SK-N-SH (cell line): ENCODE data around the gene TAX1BP1. TPM values are rescaled to one million over a fixed set of nuclear protein-coding genes. Genes with fewer than 3 reads are reported as not detected.
A peak's percentile ranks its signal among the peaks of the same experiment; 100 is the strongest.

Source experiments
- CTCF ChIA-PET: fragments of 300-600, 350-600 bp; formaldehyde crosslinking; extraction: SDS; loops from one replicate; lab custom pipeline; 2021; lab: Yijun Ruan, JAX
- POLR2A ChIA-PET: fragments of 350-600 bp; sonication (Branson Sonifier 250); formaldehyde crosslinking; extraction: SDS; loops from one replicate; lab custom pipeline; 2020; ENCODE audit warnings: antibody characterized with exemption, inconsistent platforms; lab: Yijun Ruan, JAX
- DNase-seq: peaks from one replicate; pipeline ENCODE4 v3.0.0; 2012
- H2AFZ ChIP-seq: fragments of 200-600 bp; sonication (generic); 2 replicates; pipeline ENCODE4 v1.8.1; 2016; ENCODE audit warnings: antibody characterized with exemption, mild to moderate bottlenecking, low read depth
- H3F3A ChIP-seq: fragments of 200-600 bp; sonication (generic); replicated peaks from 2 replicates; pipeline ENCODE3; 2016; ENCODE audit warnings: antibody characterized with exemption, mild to moderate bottlenecking; ENCODE audit not compliant: insufficient read depth
- H3K27ac ChIP-seq, 2 experiments: fragments of 200-500 bp in 1 of 2; fragments of 200-600 bp in 1 of 2; sonication (Bioruptor generic) in 1 of 2; sonication (generic), shearing (Covaris generic) in 1 of 2; 2 replicates each; pipeline versions ENCODE4 v1.5.1 to v1.6.1; 2014 to 2016; ENCODE audit warnings: low read depth in 2 of 2, inconsistent platforms in 1 of 2, low read length in 1 of 2, mild to moderate bottlenecking in 1 of 2, mixed read lengths in 1 of 2
- H3K27me3 ChIP-seq: fragments of 200-600 bp; sonication (generic), shearing (Covaris generic); 2 replicates; pipeline ENCODE4 v1.6.1; 2016; ENCODE audit warnings: mixed run types; ENCODE audit not compliant: insufficient read depth
- H3K36me3 ChIP-seq, 2 experiments: fragments of 200-500 bp in 1 of 2; fragments of 200-600 bp in 1 of 2; sonication (Bioruptor generic) in 1 of 2; sonication (generic) in 1 of 2; replicated peaks in 1 of 2; 2 replicates each; pipeline versions ENCODE3 to v1.5.1; 2014 to 2016; ENCODE audit warnings: low read length in 1 of 2, mild to moderate bottlenecking in 1 of 2; ENCODE audit not compliant: insufficient read depth in 2 of 2, control insufficient read depth in 1 of 2
- H3K4me1 ChIP-seq, 2 experiments: fragments of 200-500 bp in 1 of 2; fragments of 200-600 bp in 1 of 2; sonication (Bioruptor generic) in 1 of 2; sonication (generic), shearing (Covaris generic) in 1 of 2; 2 replicates each; pipeline versions ENCODE4 v1.5.1 to v1.6.1; 2014 to 2016; ENCODE audit warnings: low read depth in 1 of 2, low read length in 1 of 2, mixed run types in 1 of 2; ENCODE audit not compliant: insufficient read depth in 2 of 2, control insufficient read depth in 1 of 2
- H3K4me2 ChIP-seq: fragments of 200-600 bp; sonication (generic), shearing (Covaris generic); 2 replicates; pipeline ENCODE4 v1.6.1; 2017; ENCODE audit warnings: mixed run types
- H3K4me3 ChIP-seq, 2 experiments: fragments of 200-500 bp in 1 of 2; fragments of 200-600 bp in 1 of 2; sonication (Bioruptor generic) in 1 of 2; sonication (generic), shearing (Covaris generic) in 1 of 2; 2 replicates each; pipeline versions ENCODE4 v1.5.1 to v1.8.1; 2014 to 2016; ENCODE audit warnings: low read depth in 2 of 2, inconsistent platforms in 1 of 2, low read length in 1 of 2, mild to moderate bottlenecking in 1 of 2, mixed read lengths in 1 of 2, moderate library complexity in 1 of 2
- H3K79me2 ChIP-seq: fragments of 200-600 bp; sonication (generic); 2 replicates; pipeline ENCODE4 v1.8.1; 2017; ENCODE audit warnings: mild to moderate bottlenecking; ENCODE audit not compliant: insufficient read depth
- H3K9ac ChIP-seq: fragments of 200-600 bp; sonication (generic); 2 replicates; pipeline ENCODE4 v1.6.1; 2017; ENCODE audit warnings: mixed run types
- H3K9me2 ChIP-seq: fragments of 200-600 bp; sonication (generic); 2 replicates; pipeline ENCODE4 v1.6.1; 2017; ENCODE audit warnings: mixed run types
- H3K9me3 ChIP-seq: fragments of 200-600 bp; sonication (generic); 2 replicates; pipeline ENCODE4 v1.6.1; 2017; ENCODE audit warnings: mixed run types, mild to moderate bottlenecking, moderate library complexity
- H4K20me1 ChIP-seq: fragments of 200-600 bp; sonication (generic); 2 replicates; pipeline ENCODE4 v1.6.1; 2017; ENCODE audit warnings: mild to moderate bottlenecking, mixed run types; ENCODE audit not compliant: insufficient read depth
- CHD2 ChIP-seq: fragments of 150-350 bp; IDR thresholded peaks from 2 replicates; pipeline ENCODE4 v1.6.1; 2018; ENCODE audit warnings: low read length; ENCODE audit not compliant: partially characterized antibody
- ELF1 ChIP-seq: IDR thresholded peaks from 2 replicates; pipeline ENCODE4 v1.4.0; 2012
- FOXM1 ChIP-seq: IDR thresholded peaks from 2 replicates; pipeline ENCODE4 v1.4.0; 2012; ENCODE audit warnings: low read depth, mild to moderate bottlenecking
- GABPA ChIP-seq: IDR thresholded peaks from 2 replicates; pipeline ENCODE4 v1.4.0; 2012; ENCODE audit warnings: low read depth, mild to moderate bottlenecking
- MAX ChIP-seq: IDR thresholded peaks from 2 replicates; pipeline ENCODE4 v1.4.0; 2012; ENCODE audit warnings: low read depth
- MXI1 ChIP-seq: IDR thresholded peaks from 2 replicates; pipeline ENCODE4 v1.6.1; 2012; ENCODE audit warnings: mild to moderate bottlenecking, low read depth, low read length, improper control_type of control experiment
- POLR2AphosphoS5 ChIP-seq: IDR thresholded peaks from 2 replicates; pipeline ENCODE4 v1.6.1; 2012; ENCODE audit warnings: low read depth, low read length
- RCOR1 ChIP-seq: fragments of 150-350 bp; IDR thresholded peaks from 2 replicates; pipeline ENCODE4 v1.6.1; 2017; ENCODE audit warnings: antibody characterized with exemption, low read length
- RFX5 ChIP-seq: IDR thresholded peaks from 2 replicates; pipeline ENCODE4 v1.6.1; 2012; ENCODE audit warnings: mild to moderate bottlenecking, improper control_type of control experiment, low read length
- SIN3A ChIP-seq: IDR thresholded peaks from 2 replicates; pipeline ENCODE4 v1.6.1; 2012; ENCODE audit warnings: low read depth, mild to moderate bottlenecking, low read length, moderate library complexity, borderline replicate concordance
- TAF1 ChIP-seq: IDR thresholded peaks from 2 replicates; pipeline ENCODE4 v1.6.1; 2012; ENCODE audit warnings: low read depth, mild to moderate bottlenecking, low read length, moderate library complexity, borderline replicate concordance
- TCF12 ChIP-seq: IDR thresholded peaks from 2 replicates; pipeline ENCODE4 v1.4.0; 2012
- YY1 ChIP-seq: IDR thresholded peaks from 2 replicates; pipeline ENCODE4 v1.4.0; 2012; ENCODE audit warnings: low read depth, mild to moderate bottlenecking
- WGBS: methylation state at CpG from one replicate; pipeline ENCODE4 v1.1.6; 2017; ENCODE audit warnings: low lambda C conversion rate; 5-methylcytosine and 5-hydroxymethylcytosine counted together
- polyA plus RNA-seq, 3 experiments: library from polyadenylated mRNA; depleted of rRNA; stranded (reverse); fragments of >200 nt; gene quantifications; 2 replicates each; pipeline ENCODE4 v1.2.3, GENCODE V29; 2012
- TF ChIP-seq, protein P1 (sequence below): fragments of 150-350 bp; IDR thresholded peaks from 2 replicates; pipeline ENCODE4 v1.6.1; 2017; ENCODE audit warnings: antibody characterized with exemption, low read length, low read depth, borderline replicate concordance
- TF ChIP-seq, protein P2 (sequence below): fragments of 150-350 bp; IDR thresholded peaks from 2 replicates; pipeline ENCODE4 v1.6.1; 2016; ENCODE audit warnings: mild to moderate bottlenecking, low read depth, low read length
- TF ChIP-seq, protein P3 (sequence below): IDR thresholded peaks from 2 replicates; pipeline ENCODE4 v1.6.1; 2012; ENCODE audit warnings: mild to moderate bottlenecking, low read depth, low read length, moderate library complexity

Gene TAX1BP1
- polyA plus RNA-seq (2012; rRNA removed): 70.3 and 108 TPM in 2 replicates
- 111 and 125 TPM in 2 replicates for polyA plus RNA-seq (2012; cell fraction: cytosol; rRNA removed)
- 48.3 and 80.9 TPM in 2 replicates for polyA plus RNA-seq (2012; cell fraction: nucleus; rRNA removed)

- TF ChIP-seq, protein P1, sequence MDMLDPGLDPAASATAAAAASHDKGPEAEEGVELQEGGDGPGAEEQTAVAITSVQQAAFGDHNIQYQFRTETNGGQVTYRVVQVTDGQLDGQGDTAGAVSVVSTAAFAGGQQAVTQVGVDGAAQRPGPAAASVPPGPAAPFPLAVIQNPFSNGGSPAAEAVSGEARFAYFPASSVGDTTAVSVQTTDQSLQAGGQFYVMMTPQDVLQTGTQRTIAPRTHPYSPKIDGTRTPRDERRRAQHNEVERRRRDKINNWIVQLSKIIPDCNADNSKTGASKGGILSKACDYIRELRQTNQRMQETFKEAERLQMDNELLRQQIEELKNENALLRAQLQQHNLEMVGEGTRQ: no peak
- TF ChIP-seq, protein P2, sequence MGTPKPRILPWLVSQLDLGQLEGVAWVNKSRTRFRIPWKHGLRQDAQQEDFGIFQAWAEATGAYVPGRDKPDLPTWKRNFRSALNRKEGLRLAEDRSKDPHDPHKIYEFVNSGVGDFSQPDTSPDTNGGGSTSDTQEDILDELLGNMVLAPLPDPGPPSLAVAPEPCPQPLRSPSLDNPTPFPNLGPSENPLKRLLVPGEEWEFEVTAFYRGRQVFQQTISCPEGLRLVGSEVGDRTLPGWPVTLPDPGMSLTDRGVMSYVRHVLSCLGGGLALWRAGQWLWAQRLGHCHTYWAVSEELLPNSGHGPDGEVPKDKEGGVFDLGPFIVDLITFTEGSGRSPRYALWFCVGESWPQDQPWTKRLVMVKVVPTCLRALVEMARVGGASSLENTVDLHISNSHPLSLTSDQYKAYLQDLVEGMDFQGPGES: no peak
- TF ChIP-seq RCOR1 (peak; percentile 58; the same call in 1 of the 2 replicates), TCF12 (no peak), GABPA (peak; percentile 93), ELF1 (peak; percentile 92), POLR2AphosphoS5 (peak; percentile 99), MAX (peak; percentile 75), MXI1 (peak; percentile 95), SIN3A (peak; percentile 84; the same call in 1 of the 2 replicates), FOXM1 (no peak), CHD2 (peak; percentile 55), TAF1 (peak; percentile 91), RFX5 (peak; percentile 47; the same call in 1 of the 2 replicates), YY1 (peak; percentile 78; the same call in 1 of the 2 replicates)
- TF ChIP-seq, protein P3, sequence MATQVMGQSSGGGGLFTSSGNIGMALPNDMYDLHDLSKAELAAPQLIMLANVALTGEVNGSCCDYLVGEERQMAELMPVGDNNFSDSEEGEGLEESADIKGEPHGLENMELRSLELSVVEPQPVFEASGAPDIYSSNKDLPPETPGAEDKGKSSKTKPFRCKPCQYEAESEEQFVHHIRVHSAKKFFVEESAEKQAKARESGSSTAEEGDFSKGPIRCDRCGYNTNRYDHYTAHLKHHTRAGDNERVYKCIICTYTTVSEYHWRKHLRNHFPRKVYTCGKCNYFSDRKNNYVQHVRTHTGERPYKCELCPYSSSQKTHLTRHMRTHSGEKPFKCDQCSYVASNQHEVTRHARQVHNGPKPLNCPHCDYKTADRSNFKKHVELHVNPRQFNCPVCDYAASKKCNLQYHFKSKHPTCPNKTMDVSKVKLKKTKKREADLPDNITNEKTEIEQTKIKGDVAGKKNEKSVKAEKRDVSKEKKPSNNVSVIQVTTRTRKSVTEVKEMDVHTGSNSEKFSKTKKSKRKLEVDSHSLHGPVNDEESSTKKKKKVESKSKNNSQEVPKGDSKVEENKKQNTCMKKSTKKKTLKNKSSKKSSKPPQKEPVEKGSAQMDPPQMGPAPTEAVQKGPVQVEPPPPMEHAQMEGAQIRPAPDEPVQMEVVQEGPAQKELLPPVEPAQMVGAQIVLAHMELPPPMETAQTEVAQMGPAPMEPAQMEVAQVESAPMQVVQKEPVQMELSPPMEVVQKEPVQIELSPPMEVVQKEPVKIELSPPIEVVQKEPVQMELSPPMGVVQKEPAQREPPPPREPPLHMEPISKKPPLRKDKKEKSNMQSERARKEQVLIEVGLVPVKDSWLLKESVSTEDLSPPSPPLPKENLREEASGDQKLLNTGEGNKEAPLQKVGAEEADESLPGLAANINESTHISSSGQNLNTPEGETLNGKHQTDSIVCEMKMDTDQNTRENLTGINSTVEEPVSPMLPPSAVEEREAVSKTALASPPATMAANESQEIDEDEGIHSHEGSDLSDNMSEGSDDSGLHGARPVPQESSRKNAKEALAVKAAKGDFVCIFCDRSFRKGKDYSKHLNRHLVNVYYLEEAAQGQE: 0 out of 2 replicates have a peak, but pooled peaks have one; percentile 33
- WGBS: 2% methylated on average over 37 of the region's 41 CpGs
- Histone ChIP-seq H2AFZ (peak within 1 kb of the TSS; percentile 82), H3K27me3 (no peaks in the 10 kb centered on the region), H3F3A (peaks cover 25% of the 10 kb centered on the region), H4K20me1 (peaks cover 37% of the 10 kb centered on the region), H3K27ac (peak within 1 kb of the TSS; percentile 94 to 97), H3K9ac (peak within 1 kb of the TSS; percentile 97), H3K36me3 (peaks cover 0 to 4% of the 10 kb centered on the region in 2 experiments), H3K9me2 (no peaks in the 10 kb centered on the region), H3K9me3 (no peaks in the 10 kb centered on the region), H3K4me3 (peak within 1 kb of the TSS; percentile 83 to 99), H3K4me1 (peaks cover 13 to 14% of the 10 kb centered on the region in 2 experiments; a peak in 2 of 4 replicates), H3K79me2 (peaks cover 46% of the 10 kb centered on the region), H3K4me2 (peak within 1 kb of the TSS; percentile 82)
- peak; percentile 99 for DNase-seq
- ChIA-PET CTCF (interaction anchor here (0.8 to 3.1 kb wide), 13 partner anchors 11 to 544 kb away, joined by 3 to 17 read pairs (median 5); partner anchors contain the start of gene HIBADH), POLR2A (interaction anchor here (0.5 to 1.5 kb wide), 4 partner anchors 15 to 385 kb away, joined by 3 to 6 read pairs (median 4); partner anchors contain the start of gene HIBADH)
These were observed at the start of gene TAX1BP1 for GRCh38 chr7:27739909-27740448. Gene TAX1BP1, plus strand, starts transcription at chr7:27740162. Its CDS starts 8,363 bp downstream, at chr7:27748525.
